ENCODE results near the gene BRD9. TPM values are rescaled to one million over a fixed set of nuclear protein-coding genes. Genes with fewer than 3 reads are reported as not detected.
"Not testable (repeated sequence)": the region's sequence is repeated elsewhere in the genome, so short reads cannot be mapped to it uniquely, and the experiment has no call there.

The BRD9 gene
- total and polyA plus RNA-seq, 2 of the 13 experiments (the other 11 are each of a cell fraction or from before 2014, with no cell fraction given), result 5.2 to 22.9 TPM

DNA sequence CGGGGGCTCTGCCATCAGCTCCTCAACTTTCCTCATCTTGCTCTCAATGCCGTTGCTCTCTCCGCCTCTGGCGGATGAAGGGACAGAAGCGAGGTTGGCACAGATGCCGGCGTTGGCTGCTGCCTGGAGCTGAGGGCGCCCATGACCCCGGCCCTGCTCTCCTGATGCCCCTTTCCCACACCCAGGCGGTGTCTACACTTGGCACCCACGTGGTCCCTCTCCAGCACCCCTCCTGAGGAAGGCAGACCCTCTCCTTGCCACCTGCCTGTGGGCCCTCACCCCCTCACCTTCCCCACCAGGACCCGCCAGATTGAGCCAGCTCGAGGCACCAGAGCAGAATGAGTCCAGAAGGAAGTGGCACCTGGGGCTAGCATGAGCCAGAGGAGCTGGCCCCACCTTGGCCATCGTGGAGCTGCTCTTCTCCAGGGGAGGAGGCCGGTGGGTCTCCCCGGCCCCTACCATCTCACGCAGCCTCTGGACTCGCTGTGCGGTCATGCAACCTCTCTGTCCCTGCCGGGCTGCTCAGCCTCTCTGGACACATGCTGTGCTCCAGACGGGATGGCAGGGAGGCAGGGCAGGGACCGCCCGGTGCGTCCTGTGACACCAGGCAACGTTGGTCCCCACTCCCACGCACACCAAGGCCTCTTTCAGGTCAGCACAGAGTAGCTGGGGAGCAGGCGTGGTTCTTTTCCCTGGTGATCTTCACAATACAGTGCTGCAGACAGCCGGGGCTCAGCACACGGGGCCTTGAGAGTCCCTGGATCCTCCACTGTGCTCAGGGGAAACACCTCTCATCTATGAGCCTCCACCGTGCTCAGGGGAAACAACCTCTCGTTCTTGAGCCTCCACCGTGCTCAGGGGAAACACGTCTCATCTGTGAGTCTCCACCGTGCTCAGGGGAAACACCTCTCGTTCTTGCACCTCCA lies 46.7 kb downstream of the BRD9 start:
- BruUV-seq (replicated peaks); H3K4me2 ChIP-seq (ENCODE audit: low read depth, low read length); H4K20me1 ChIP-seq (ENCODE audit: insufficient read depth, low read length); H3K79me2 ChIP-seq (ENCODE audit: insufficient read depth, low read length); in situ Hi-C loops (cut with HindIII; ENCODE audit: extremely low pct_ligation_motif_present, low pct_unique_long_range_greater_than_20kb); H3K27me3 ChIP-seq (ENCODE audit: control insufficient read depth in 1 of 2, insufficient read depth in 2 of 2, low read length in 2 of 2); intact Hi-C loops (cut with micrococcal nuclease; ENCODE audit: unreplicated experiment); H3K9ac ChIP-seq (ENCODE audit: insufficient read depth, low read depth, low read length); POLR2A ChIA-PET; H3K27ac ChIP-seq (ENCODE audit: extremely low read length, insufficient read depth, low read length); CTCF ChIA-PET (ENCODE audit: low intra/inter-chr PET ratio, low total read pairs); H3K4me3 ChIP-seq (replicated peaks in 1 of 3; ENCODE audit: insufficient read depth in 1 of 3, low read depth in 2 of 3, low read length in 3 of 3); ATAC-seq; H3K36me3 ChIP-seq (replicated peaks in 1 of 2; ENCODE audit: control insufficient read depth in 1 of 2, insufficient read depth in 2 of 2, low read length in 2 of 2); H2AFZ ChIP-seq (ENCODE audit: low read length); FAIRE-seq; DNase-seq (ENCODE audit: low spot score); H3K9me3 ChIP-seq (ENCODE audit: low read length): not testable (repeated sequence)
- H3K4me1 ChIP-seq (ENCODE audit: insufficient read depth, low read length), result peaks cover 23% of the 10 kb centered on the region
- 54% methylated on average over 17 of the region's 35 CpGs for WGBS (ENCODE audit: low lambda C conversion rate)

DNA sequence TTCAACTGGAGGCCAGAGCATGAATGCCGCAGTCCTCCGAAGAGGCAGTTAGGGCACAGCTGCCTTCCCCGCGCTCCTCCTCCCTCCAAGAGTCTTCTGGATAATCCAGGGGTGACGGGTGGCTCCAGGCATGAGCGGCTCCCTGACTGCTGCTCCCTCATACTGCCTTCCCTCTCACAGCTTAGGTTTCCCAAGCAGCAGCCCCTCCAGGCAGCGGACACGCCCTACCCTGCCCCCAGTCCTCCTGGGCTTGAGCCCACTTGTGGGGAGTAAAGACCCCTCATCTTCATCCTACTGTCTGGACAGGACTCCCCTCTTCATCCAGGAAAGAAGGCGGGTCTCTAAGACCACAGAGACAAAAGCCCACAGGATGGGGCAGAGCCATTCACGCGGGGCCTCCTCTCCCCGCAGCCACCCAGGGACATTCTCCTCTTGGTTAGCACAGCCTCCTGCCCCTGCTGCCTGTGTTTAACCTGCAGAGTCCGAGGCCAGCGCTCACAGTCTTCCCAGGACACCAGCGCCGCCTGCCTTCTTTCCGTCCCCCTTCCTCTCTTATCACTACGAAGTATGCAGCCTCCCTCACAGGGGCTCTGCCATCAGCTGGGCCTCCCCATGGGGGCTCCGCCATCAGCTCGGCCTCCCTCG lies 47.4 kb downstream of the BRD9 start:
- whole genome bisulfite sequencing (ENCODE audit: low lambda C conversion rate), result 75% methylated on average over 13 of the region's 21 CpGs
- DNase-seq (ENCODE audit: low spot score); CTCF ChIA-PET (ENCODE audit: low intra/inter-chr PET ratio, low total read pairs); BruUV-seq (replicated peaks); H3K4me2 ChIP-seq (ENCODE audit: low read depth, low read length); H3K4me3 ChIP-seq (replicated peaks in 1 of 3; ENCODE audit: insufficient read depth in 1 of 3, low read depth in 2 of 3, low read length in 3 of 3); H4K20me1 ChIP-seq (ENCODE audit: insufficient read depth, low read length); H3K9me3 ChIP-seq (ENCODE audit: low read length); H3K27me3 ChIP-seq (ENCODE audit: control insufficient read depth in 1 of 2, insufficient read depth in 2 of 2, low read length in 2 of 2); intact Hi-C loops (cut with micrococcal nuclease; ENCODE audit: unreplicated experiment); H3K27ac ChIP-seq (ENCODE audit: extremely low read length, insufficient read depth, low read length); H3K79me2 ChIP-seq (ENCODE audit: insufficient read depth, low read length); FAIRE-seq; POLR2A ChIA-PET; H3K9ac ChIP-seq (ENCODE audit: insufficient read depth, low read depth, low read length); in situ Hi-C loops (cut with HindIII; ENCODE audit: extremely low pct_ligation_motif_present, low pct_unique_long_range_greater_than_20kb); H3K36me3 ChIP-seq (replicated peaks in 1 of 2; ENCODE audit: control insufficient read depth in 1 of 2, insufficient read depth in 2 of 2, low read length in 2 of 2); H2AFZ ChIP-seq (ENCODE audit: low read length): not testable (repeated sequence)
- ATAC-seq, result peak; percentile 4; the same call in 2 of the 3 replicates
- H3K4me1 ChIP-seq (ENCODE audit: insufficient read depth, low read length), result peaks cover 16% of the 10 kb centered on the region

DNA sequence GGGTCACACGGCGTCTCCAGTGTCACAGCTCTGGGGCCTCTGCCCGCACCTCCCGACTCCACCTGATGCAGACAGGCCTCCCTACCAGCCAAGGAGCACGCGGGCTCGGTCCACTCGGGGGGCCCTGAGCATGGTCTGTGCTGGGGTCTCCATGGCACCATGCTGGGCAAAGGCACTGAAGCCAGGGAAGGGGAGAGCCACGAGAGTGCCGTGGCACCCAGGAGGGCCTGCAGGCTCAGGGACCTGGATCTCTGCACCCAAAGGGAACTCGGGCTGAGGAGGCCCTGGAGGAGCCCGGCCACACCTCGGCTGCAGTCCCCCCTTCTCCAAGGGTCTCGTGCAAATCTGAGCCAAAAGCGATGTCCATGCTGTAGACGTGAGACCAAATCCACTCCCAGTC lies 48.2 kb downstream of the BRD9 start:
- H3K36me3 ChIP-seq (replicated peaks in 1 of 2; ENCODE audit: control insufficient read depth in 1 of 2, insufficient read depth in 2 of 2, low read length in 2 of 2); H3K4me2 ChIP-seq (ENCODE audit: low read depth, low read length); H3K79me2 ChIP-seq (ENCODE audit: insufficient read depth, low read length); ATAC-seq; CTCF ChIA-PET (ENCODE audit: low intra/inter-chr PET ratio, low total read pairs); H4K20me1 ChIP-seq (ENCODE audit: insufficient read depth, low read length); H3K27ac ChIP-seq (ENCODE audit: extremely low read length, insufficient read depth, low read length); FAIRE-seq; intact Hi-C loops (cut with micrococcal nuclease; ENCODE audit: unreplicated experiment); H3K9me3 ChIP-seq (ENCODE audit: low read length); BruUV-seq (replicated peaks); H3K4me3 ChIP-seq (replicated peaks in 1 of 3; ENCODE audit: insufficient read depth in 1 of 3, low read depth in 2 of 3, low read length in 3 of 3); H2AFZ ChIP-seq (ENCODE audit: low read length); H3K27me3 ChIP-seq (ENCODE audit: control insufficient read depth in 1 of 2, insufficient read depth in 2 of 2, low read length in 2 of 2); H3K9ac ChIP-seq (ENCODE audit: insufficient read depth, low read depth, low read length); H3K4me1 ChIP-seq (ENCODE audit: insufficient read depth, low read length); DNase-seq (ENCODE audit: low spot score); POLR2A ChIA-PET: not testable (repeated sequence)
- WGBS (ENCODE audit: low lambda C conversion rate), result 49% methylated on average over 9 of the region's 16 CpGs
- in situ Hi-C loops (cut with HindIII; ENCODE audit: extremely low pct_ligation_motif_present, low pct_unique_long_range_greater_than_20kb), result loop anchor here (5.0 kb wide), 1 partner anchor 97 kb away; no protein-coding TSS in a partner anchor

All from HepG2 (cell line).